ENCODE measurements around the gene DNMT3A.

DNMT3A gene

GRCh38 chr2:25324905-25325592 is 16.7 kb downstream of the DNMT3A start:
- DNase-seq (ENCODE audit: low spot score) = no peak

GRCh38 chr2:25324251-25324650 is 17.5 kb downstream of the DNMT3A start:
- DNase-seq (ENCODE audit: low spot score) = no peak

GRCh38 chr2:25323610-25324189 is 18.0 kb downstream of the DNMT3A start:
- no peak for DNase-seq (ENCODE audit: low spot score)

- DNase-seq (ENCODE audit: low spot score) = no peak
These were observed 18.6 kb downstream of the DNMT3A start for GRCh38 chr2:25323042-25323514.

- no peak for DNase-seq (ENCODE audit: low spot score)
These were observed 19.4 kb downstream of the DNMT3A start for GRCh38 chr2:25322312-25322711.

- no peak for DNase-seq (ENCODE audit: low spot score)
These were observed 21.6 kb downstream of the DNMT3A start for GRCh38 chr2:25320077-25320476.

GRCh38 chr2:25316101-25316500 is 25.6 kb downstream of the DNMT3A start:
- DNase-seq (ENCODE audit: low spot score) = no peak

GRCh38 chr2:25315316-25315680 is 26.4 kb downstream of the DNMT3A start:
- no peak for DNase-seq (ENCODE audit: low spot score)

GRCh38 chr2:25314514-25315315 is 27.0 kb downstream of the DNMT3A start:
- peak; percentile 37 for DNase-seq (ENCODE audit: low spot score)

- no peak for DNase-seq (ENCODE audit: low spot score)
These were observed 27.8 kb downstream of the DNMT3A start for GRCh38 chr2:25313711-25314513.

- no peak for DNase-seq (ENCODE audit: low spot score)
These were observed 28.6 kb downstream of the DNMT3A start for GRCh38 chr2:25312958-25313710.

GRCh38 chr2:25311865-25312575 is 29.7 kb downstream of the DNMT3A start:
- DNase-seq (ENCODE audit: low spot score) = no peak

- no peak for DNase-seq (ENCODE audit: low spot score)
These were observed 30.5 kb downstream of the DNMT3A start for GRCh38 chr2:25310965-25311864.

- DNase-seq (ENCODE audit: low spot score) = no peak
These were observed 31.1 kb downstream of the DNMT3A start for GRCh38 chr2:25310709-25310964.

GRCh38 chr2:25309402-25309801 is 32.3 kb downstream of the DNMT3A start:
- peak; percentile 79 for DNase-seq (ENCODE audit: low spot score)

- DNase-seq (ENCODE audit: low spot score) = no peak
These were observed 33.1 kb downstream of the DNMT3A start for GRCh38 chr2:25308599-25308998.

GRCh38 chr2:25307949-25308557 is 33.7 kb downstream of the DNMT3A start:
- DNase-seq (ENCODE audit: low spot score) = no peak

GRCh38 chr2:25306777-25307368 is 34.9 kb downstream of the DNMT3A start:
- no peak for DNase-seq (ENCODE audit: low spot score)

- no peak for DNase-seq (ENCODE audit: low spot score)
These were observed 36.0 kb downstream of the DNMT3A start for GRCh38 chr2:25305775-25306174.

Measured in HuH-7 (cell line).